CD4-positive, alpha-beta memory T cell (primary cell): ENCODE measurements around the gene HSPA12B. TPM values are rescaled to one million over a fixed set of nuclear protein-coding genes. Genes with fewer than 3 reads are reported as not detected.
A peak's percentile ranks its signal among the peaks of the same experiment; 100 is the strongest.

ENCODE experiments used
- CTCF ChIA-PET: fragments of 350-600 bp; sonication (Branson Sonifier 250); formaldehyde crosslinking; loops from one replicate; lab custom pipeline; 2021; ENCODE audit warnings: inconsistent platforms; ENCODE audit not compliant: partially characterized antibody; lab: Charles Lee
- POLR2A ChIA-PET: fragments of 350-600 bp; sonication (Branson Sonifier 250); formaldehyde crosslinking; loops from one replicate; lab custom pipeline; 2021; ENCODE audit not compliant: partially characterized antibody; lab: Charles Lee
- DNase-seq, 5 donors: peaks; one replicate each; pipeline versions ENCODE4 v3.0.0 to v3.0.0-alpha.2; 2020 to 2022; ENCODE audit warnings: mixed read lengths in 1 of 5
- H3K27ac ChIP-seq: one replicate; pipeline ENCODE4 v1.7.0; 2013; ENCODE audit warnings: low read depth, low read length
- H3K27me3 ChIP-seq: 2 replicates; pipeline ENCODE4 v1.7.0; 2013; ENCODE audit warnings: mild to moderate bottlenecking, low read length, moderate library complexity; ENCODE audit not compliant: insufficient read depth
- H3K36me3 ChIP-seq: 2 replicates; pipeline ENCODE4 v1.7.0; 2013; ENCODE audit warnings: mild to moderate bottlenecking, low read length, moderate library complexity; ENCODE audit not compliant: insufficient read depth
- H3K4me1 ChIP-seq: 2 replicates; pipeline ENCODE4 v1.7.0; 2013; ENCODE audit warnings: mild to moderate bottlenecking, low read length, moderate library complexity; ENCODE audit not compliant: insufficient read depth
- H3K4me3 ChIP-seq, 2 donors: one replicate each; pipeline ENCODE4 v1.7.0; 2013; ENCODE audit warnings: low read length in 2 of 2, mild to moderate bottlenecking in 1 of 2
- H3K9me3 ChIP-seq, 2 donors: one replicate each; pipeline ENCODE4 v1.7.0; 2013; ENCODE audit warnings: low read length in 2 of 2, control low read depth in 1 of 2; ENCODE audit not compliant: control insufficient read depth in 1 of 2
- H3K27ac Mint-ChIP-seq, 7 donors: one replicate each; pipeline ENCODE4 v1.8.0; 2020 to 2021; ENCODE audit warnings: mixed read lengths in 7 of 7, mild to moderate bottlenecking in 6 of 7, inconsistent platforms in 3 of 7, moderate library complexity in 3 of 7
- H3K27me3 Mint-ChIP-seq, 2 donors: one replicate each; pipeline ENCODE4 v1.8.0; 2020 to 2021; ENCODE audit warnings: mixed read lengths in 2 of 2
- H3K36me3 Mint-ChIP-seq, 2 donors: one replicate each; pipeline ENCODE4 v1.8.0; 2020 to 2021; ENCODE audit warnings: mixed read lengths in 2 of 2, inconsistent platforms in 1 of 2, mild to moderate bottlenecking in 1 of 2
- H3K4me1 Mint-ChIP-seq, 4 donors: one replicate each; pipeline ENCODE4 v1.8.0; 2020 to 2021; ENCODE audit warnings: mixed read lengths in 4 of 4, mild to moderate bottlenecking in 1 of 4
- H3K4me3 Mint-ChIP-seq, 8 donors: one replicate each; pipeline ENCODE4 v1.8.0; 2020 to 2021; ENCODE audit warnings: mixed read lengths in 8 of 8, mild to moderate bottlenecking in 7 of 8, moderate library complexity in 6 of 8, inconsistent platforms in 3 of 8
- H3K9me3 Mint-ChIP-seq, 8 donors: one replicate each; pipeline ENCODE4 v1.8.0; 2020 to 2021; ENCODE audit warnings: mixed read lengths in 8 of 8, mild to moderate bottlenecking in 5 of 8, inconsistent platforms in 3 of 8, moderate library complexity in 1 of 8
- intact Hi-C: fragments of 100-400 bp; cut with micrococcal nuclease; formaldehyde crosslinking; loops from one replicate; pipeline ENCODE4 v1.15.1; 2023
- polyA plus RNA-seq, 2 donors: library from polyadenylated mRNA; unstranded; fragments of 300-500 nt; fragmentation: Illumina TruSeq; gene quantifications; one replicate each; pipeline ENCODE4 v1.2.3, GENCODE V29; 2021
- total RNA-seq, 2 experiments: library from RNA; stranded (reverse); gene quantifications; one replicate each; pipeline ENCODE4 v1.2.3, GENCODE V29; 2021

HSPA12B gene
- total and polyA plus RNA-seq, 4 experiments from 2014 or later = 0.22 TPM; not detected in 3

GRCh38 chr20:3775457-3776108, 43.1 kb downstream of the HSPA12B start:
- Mint-ChIP-seq H3K27me3 (peaks cover 1 to 5% of the 10 kb centered on the region in 2 donors), H3K4me3 (peak overlapping the region in 1 of 8 donors; percentile 42), H3K4me1 (peaks cover 10 to 28% (median 18%) of the 10 kb centered on the region in 4 donors), H3K27ac (peak overlapping the region in 1 of 7 donors; percentile 15), H3K36me3 (no peaks in the 10 kb centered on the region), H3K9me3 (peaks cover 0 to 2% (median 0%) of the 10 kb centered on the region in 8 donors)
- intact Hi-C loops = no loop called here
- Histone ChIP-seq H3K36me3 (no peaks in the 10 kb centered on the region), H3K9me3 (no peaks in the 10 kb centered on the region), H3K27ac (no peak overlapping the region), H3K4me3 (no peak overlapping the region), H3K27me3 (no peaks in the 10 kb centered on the region), H3K4me1 (peaks cover 24% of the 10 kb centered on the region)
- POLR2A ChIA-PET = interaction anchor here (2.9 kb wide), 1 partner anchor 11 kb away, joined by 16 read pairs; the partner anchor contains the start of gene CENPB
- no peak for DNase-seq
- CTCF ChIA-PET = interaction anchor here (0.8 to 1.2 kb wide), 3 partner anchors 18 to 69 kb away, joined by 3 read pairs; partner anchors contain the start of gene AP5S1

- Histone ChIP-seq H3K36me3 (no peaks in the 10 kb centered on the region), H3K4me3 (peak overlapping the region; percentile 42 to 57), H3K27ac (peak overlapping the region; percentile 4), H3K27me3 (no peaks in the 10 kb centered on the region), H3K4me1 (peaks cover 36% of the 10 kb centered on the region), H3K9me3 (no peaks in the 10 kb centered on the region)
- no peak for DNase-seq
- ChIA-PET POLR2A (interaction anchor here (1.3 to 3.9 kb wide), 6 partner anchors 9 to 43 kb away, joined by 5 to 41 read pairs (median 12); partner anchors contain the start of genes ADISSP, AP5S1, CDC25B and CENPB), CTCF (interaction anchor here (2.1 to 3.9 kb wide), 3 partner anchors 9 to 78 kb away, joined by 7 to 22 read pairs (median 12); partner anchors contain the start of genes ADISSP and AP5S1)
- Mint-ChIP-seq H3K27me3 (peaks cover 1 to 5% of the 10 kb centered on the region in 2 donors), H3K4me1 (peaks cover 18 to 43% (median 30%) of the 10 kb centered on the region in 4 donors), H3K36me3 (no peaks in the 10 kb centered on the region), H3K9me3 (peaks cover 0 to 2% (median 0%) of the 10 kb centered on the region in 8 donors), H3K4me3 (peak overlapping the region; percentile 63 to 86 (median 80)), H3K27ac (peak overlapping the region in 4 of 7 donors; percentile 13 to 82 (median 40))
- intact Hi-C loops = no loop called here
These were observed 44.9 kb downstream of the HSPA12B start for GRCh38 chr20:3777381-3777715.

GRCh38 chr20:3777716-3778629, 45.5 kb downstream of the HSPA12B start:
- CTCF ChIA-PET = interaction anchor here (1.2 to 3.9 kb wide), 6 partner anchors 10 to 307 kb away, joined by 3 to 22 read pairs (median 6); partner anchors contain the start of genes ADISSP and AP5S1
- peaks cover 36% of the 10 kb centered on the region for H3K4me1 ChIP-seq
- H3K4me3 Mint-ChIP-seq = peak overlapping the region; percentile 63 to 86 (median 80)
- peak overlapping the region in 3 of 7 donors; percentile 29 to 82 (median 51) for H3K27ac Mint-ChIP-seq
- peaks cover 18 to 50% (median 31%) of the 10 kb centered on the region in 4 donors for H3K4me1 Mint-ChIP-seq
- POLR2A ChIA-PET = interaction anchor here (1.2 to 3.9 kb wide), 9 partner anchors 8 to 42 kb away, joined by 3 to 41 read pairs (median 7); partner anchors contain the start of genes ADISSP, AP5S1, CDC25B and CENPB
- DNase-seq = peak in 2 of 5 donors; percentile 28 to 55
- no peaks in the 10 kb centered on the region for H3K36me3 ChIP-seq
- intact Hi-C loops = no loop called here
- H3K9me3 ChIP-seq = no peaks in the 10 kb centered on the region
- no peaks in the 10 kb centered on the region for H3K27me3 ChIP-seq
- peaks cover 0 to 2% (median 0%) of the 10 kb centered on the region in 8 donors for H3K9me3 Mint-ChIP-seq
- no peaks in the 10 kb centered on the region for H3K36me3 Mint-ChIP-seq
- H3K27me3 Mint-ChIP-seq = peaks cover 1 to 2% of the 10 kb centered on the region in 2 donors
- H3K27ac ChIP-seq = peak overlapping the region; percentile 4
- H3K4me3 ChIP-seq = peak overlapping the region; percentile 42 to 57

- no peaks in the 10 kb centered on the region for H3K36me3 Mint-ChIP-seq
- no peak overlapping the region for H3K4me3 ChIP-seq
- H3K4me1 ChIP-seq = peaks cover 36% of the 10 kb centered on the region
- DNase-seq = no peak
- H3K27me3 ChIP-seq = no peaks in the 10 kb centered on the region
- H3K27ac Mint-ChIP-seq = no peak overlapping the region
- H3K27me3 Mint-ChIP-seq = peaks cover 1 to 2% of the 10 kb centered on the region in 2 donors
- ChIA-PET POLR2A (interaction anchor here (1.2 to 3.9 kb wide), 6 partner anchors 8 to 41 kb away, joined by 3 to 41 read pairs (median 6); partner anchors contain the start of genes ADISSP, AP5S1 and CENPB), CTCF (interaction anchor here (1.2 to 3.9 kb wide), 5 partner anchors 11 to 306 kb away, joined by 3 to 22 read pairs (median 4); partner anchors contain the start of genes ADISSP and AP5S1)
- no peaks in the 10 kb centered on the region for H3K9me3 ChIP-seq
- H3K4me3 Mint-ChIP-seq = peak overlapping the region; percentile 21 to 86 (median 47)
- H3K27ac ChIP-seq = no peak overlapping the region
- intact Hi-C loops = no loop called here
- H3K9me3 Mint-ChIP-seq = peaks cover 0 to 2% (median 0%) of the 10 kb centered on the region in 8 donors
- H3K4me1 Mint-ChIP-seq = peaks cover 18 to 50% (median 36%) of the 10 kb centered on the region in 4 donors
- no peaks in the 10 kb centered on the region for H3K36me3 ChIP-seq
These were observed 46.5 kb downstream of the HSPA12B start for GRCh38 chr20:3778976-3779375.

- H3K9me3 ChIP-seq = no peaks in the 10 kb centered on the region
- no peaks in the 10 kb centered on the region for H3K36me3 ChIP-seq
- H3K27ac Mint-ChIP-seq = peak within 1 kb of the TSS; percentile 5 to 91 (median 78)
- intact Hi-C loops = loop anchor here (1.0 kb wide), 2 partner anchors 13 to 28 kb away; no protein-coding TSS in a partner anchor
- peak within 1 kb of the TSS; percentile 31 for H3K27ac ChIP-seq
- peaks cover 0 to 4% of the 10 kb centered on the region in 2 donors for H3K36me3 Mint-ChIP-seq
- DNase-seq = peak; percentile 57 to 67 (median 64)
- peaks cover 52% of the 10 kb centered on the region for H3K4me1 ChIP-seq
- ChIA-PET CTCF (interaction anchor here (1.0 kb wide), 2 partner anchors 13 to 73 kb away, joined by 4 to 7 read pairs; partner anchors contain the start of gene ADISSP), POLR2A (interaction anchor here (1.3 to 1.8 kb wide), 4 partner anchors 9 to 39 kb away, joined by 3 to 19 read pairs (median 13); partner anchors contain the start of genes ADISSP, AP5S1 and CDC25B)
- peak within 1 kb of the TSS; percentile 35 to 82 (median 78) for H3K4me3 Mint-ChIP-seq
- H3K27me3 ChIP-seq = no peaks in the 10 kb centered on the region
- H3K9me3 Mint-ChIP-seq = no peaks in the 10 kb centered on the region
- H3K27me3 Mint-ChIP-seq = peaks cover 1% of the 10 kb centered on the region in 2 donors
- peaks cover 26 to 61% (median 43%) of the 10 kb centered on the region in 4 donors for H3K4me1 Mint-ChIP-seq
- H3K4me3 ChIP-seq = peak within 1 kb of the TSS in 1 of 2 donors; percentile 18
These were observed 48.8 kb downstream of the HSPA12B start, which contains the start of gene SPEF1 for GRCh38 chr20:3781153-3781910. TSS of gene SPEF1 (minus strand) at chr20:3781448. CDS start at chr20:3781287, 161 bp downstream.

GRCh38 chr20:3782597-3782996, 50.1 kb downstream of the HSPA12B start:
- Mint-ChIP-seq H3K4me3 (peak overlapping the region in 2 of 8 donors; percentile 3 to 35), H3K4me1 (peaks cover 24 to 60% (median 40%) of the 10 kb centered on the region in 4 donors), H3K36me3 (peaks cover 0 to 4% of the 10 kb centered on the region in 2 donors), H3K9me3 (no peaks in the 10 kb centered on the region), H3K27ac (peak overlapping the region in 5 of 7 donors; percentile 5 to 73 (median 48)), H3K27me3 (peaks cover 0 to 1% of the 10 kb centered on the region in 2 donors)
- Histone ChIP-seq H3K9me3 (no peaks in the 10 kb centered on the region), H3K27me3 (no peaks in the 10 kb centered on the region), H3K36me3 (no peaks in the 10 kb centered on the region), H3K4me3 (no peak overlapping the region), H3K4me1 (peaks cover 53% of the 10 kb centered on the region), H3K27ac (no peak overlapping the region)
- ChIA-PET POLR2A (interaction anchor here (10.0 kb wide), 1 partner anchor 38 kb away, joined by 180 read pairs; the partner anchor contains the start of gene AP5S1), CTCF (no interaction called here)
- intact Hi-C loops = no loop called here
- DNase-seq = no peak
